Heart left ventricle (tissue), 13 donors: ENCODE data around the gene MAMDC4.
"Not testable (repeated sequence)": the region's sequence is repeated elsewhere in the genome, so short reads cannot be mapped to it uniquely, and the experiment has no call there.

ENCODE experiments used
- CTCF ChIP-seq, 12 donors: fragments of 200-600 bp; sonication (generic) in 4 of 12; IDR thresholded peaks; one replicate each; pipeline versions ENCODE4 v1.5.0 to v1.8.0; 2018 to 2022; ENCODE audit warnings: antibody characterized with exemption in 12 of 12, mild to moderate bottlenecking in 5 of 12
- POLR2A ChIP-seq, 2 donors: fragments of 450-650 bp; IDR thresholded peaks; one replicate each; pipeline ENCODE4 v1.6.1; 2017; ENCODE audit warnings: antibody characterized with exemption in 2 of 2, mild to moderate bottlenecking in 2 of 2, moderate library complexity in 2 of 2
- donor health status: ischemic (EF 13 %, LVEDD 7.1; RV severe dilation, severe dysfunction).
- donor health status: DM: no; HTN: yes; CAD: no.
- donor health status: DM: no; HTN: no; CAD: no.
- donor health status: ischemic (EF 25% LVEDD 6.9; RV normal size, moderate dysfunction).
- donor health status: ischemic (EF 25% LVEDD 5.7; RV mildly dilated, moderate dysfunction).
- donor health status: ischemic (EF 35%, LVEDD 5.7; RV mildly dilated, moderate dysfunction).
- donor health status: nonischemic (EF 11% LVEDD 7.7; RV severe dilation, severe dysfunction).
- donor health status: DM: yes; HTN: yes; CAD: no.
- donor health status: PGD.
- donor health status: ischemic (EF 29% LVEDD 5.4; RV normal size, mild dysfunction).
- donor health status: nonischemic (EF 23%, LVEDD 6.1; RV moderate dilation, normal function).

- not testable (repeated sequence) for TF ChIP-seq POLR2A, CTCF (IDR thresholded peaks at IDR 0.05)
Measured at GRCh38 chr9:136841646-136842379, 10.3 kb upstream of the MAMDC4 start.
